GM10266 (cell line): ENCODE data around the gene MAJIN.

Source experiments
- DNase-seq: peaks from one replicate; pipeline ENCODE4 v3.0.0; 2012; ENCODE audit errors: extremely low spot score
- CTCF ChIP-seq: IDR thresholded peaks from 2 replicates; pipeline ENCODE4 v1.5.1; 2012; ENCODE audit warnings: mild to moderate bottlenecking, low read depth; ENCODE audit not compliant: control insufficient read depth, insufficient read depth; ENCODE audit errors: missing control alignments

MAJIN gene

GRCh38 chr11:64969209-64969608 lies 2.7 kb downstream of the MAJIN start:
- TF ChIP-seq CTCF: no peak
- DNase-seq: no peak

GRCh38 chr11:64967375-64967774 lies 4.5 kb downstream of the MAJIN start:
- no peak for TF ChIP-seq CTCF

GRCh38 chr11:64963072-64963631 lies 8.8 kb downstream of the MAJIN start:
- TF ChIP-seq CTCF: no peak

More at GRCh38 chr11:64967375-64967774, 4.5 kb downstream of the MAJIN start:
- no peak for DNase-seq

GRCh38 chr11:64960719-64961118 lies 11.2 kb downstream of the MAJIN start:
- TF ChIP-seq CTCF: no peak
- no peak for DNase-seq

More at GRCh38 chr11:64963072-64963631, 8.8 kb downstream of the MAJIN start:
- DNase-seq: no peak

- TF ChIP-seq CTCF: no peak
- DNase-seq: no peak
Observed at GRCh38 chr11:64959498-64959897, 12.4 kb downstream of the MAJIN start.

GRCh38 chr11:64954201-64954600 lies 17.7 kb downstream of the MAJIN start:
- DNase-seq: no peak
- TF ChIP-seq CTCF: no peak

GRCh38 chr11:64951529-64951928 lies 20.4 kb downstream of the MAJIN start:
- DNase-seq: no peak
- no peak for TF ChIP-seq CTCF
